ENCODE results near the gene AMN1.
"Not testable (repeated sequence)": the region's sequence is repeated elsewhere in the genome, so short reads cannot be mapped to it uniquely, and the experiment has no call there.

AMN1 gene

GRCh38 chr12:31732926-31733548 lies 4.2 kb upstream of the AMN1 start:
- no peak overlapping the region for H3K9ac ChIP-seq (ENCODE audit: low read depth, low read length)
- H3K4me3 ChIP-seq (ENCODE audit: low read length) = peak overlapping the region; percentile 18; the same call in 1 of the 2 replicates
- no peaks in the 10 kb centered on the region for H3K9me3 ChIP-seq (ENCODE audit: insufficient read depth, low read depth, low read length)
- no peaks in the 10 kb centered on the region for H3K36me3 ChIP-seq (ENCODE audit: insufficient read depth, low read depth, low read length)
- peaks cover 21% of the 10 kb centered on the region for H3K27me3 ChIP-seq (ENCODE audit: insufficient read depth, low read length)
- peaks cover 24% of the 10 kb centered on the region for H3K4me1 ChIP-seq (ENCODE audit: insufficient read depth, low read length)
- H3K27ac ChIP-seq (ENCODE audit: low read length) = no peak overlapping the region

- not testable (repeated sequence) for H3K9ac ChIP-seq (ENCODE audit: low read depth, low read length); H3K9me3 ChIP-seq (ENCODE audit: insufficient read depth, low read depth, low read length); H3K4me3 ChIP-seq (ENCODE audit: low read length); H3K36me3 ChIP-seq (ENCODE audit: insufficient read depth, low read depth, low read length); H3K27ac ChIP-seq (ENCODE audit: low read length)
- Histone ChIP-seq H3K4me1 (ENCODE audit: insufficient read depth, low read length) (peaks cover 24% of the 10 kb centered on the region), H3K27me3 (ENCODE audit: insufficient read depth, low read length) (peaks cover 21% of the 10 kb centered on the region)
These were observed 2.4 kb upstream of the AMN1 start for GRCh38 chr12:31731203-31731602.

GRCh38 chr12:31729705-31730104 lies 884 bp upstream of the AMN1 start:
- Histone ChIP-seq H3K4me3 (ENCODE audit: low read length) (peak overlapping the region; percentile 89), H3K27me3 (ENCODE audit: insufficient read depth, low read length) (peaks cover 21% of the 10 kb centered on the region), H3K27ac (ENCODE audit: low read length) (no peak overlapping the region), H3K9me3 (ENCODE audit: insufficient read depth, low read depth, low read length) (no peaks in the 10 kb centered on the region), H3K4me1 (ENCODE audit: insufficient read depth, low read length) (peaks cover 25% of the 10 kb centered on the region), H3K36me3 (ENCODE audit: insufficient read depth, low read depth, low read length) (no peaks in the 10 kb centered on the region), H3K9ac (ENCODE audit: low read depth, low read length) (peak overlapping the region; percentile 81)

GRCh38 chr12:31728289-31728916 lies 418 bp downstream of the AMN1 start:
- Histone ChIP-seq H3K27ac (ENCODE audit: low read length) (no peak overlapping the region), H3K4me3 (ENCODE audit: low read length) (peak overlapping the region; percentile 83), H3K4me1 (ENCODE audit: insufficient read depth, low read length) (peaks cover 22% of the 10 kb centered on the region), H3K36me3 (ENCODE audit: insufficient read depth, low read depth, low read length) (no peaks in the 10 kb centered on the region), H3K9me3 (ENCODE audit: insufficient read depth, low read depth, low read length) (no peaks in the 10 kb centered on the region), H3K27me3 (ENCODE audit: insufficient read depth, low read length) (peaks cover 21% of the 10 kb centered on the region), H3K9ac (ENCODE audit: low read depth, low read length) (peak overlapping the region; percentile 67; the same call in 1 of the 2 replicates)

GRCh38 chr12:31727192-31727591 lies 1.6 kb downstream of the AMN1 start:
- H3K4me3 ChIP-seq (ENCODE audit: low read length) = no peak overlapping the region
- H3K36me3 ChIP-seq (ENCODE audit: insufficient read depth, low read depth, low read length) = no peaks in the 10 kb centered on the region
- peaks cover 14% of the 10 kb centered on the region for H3K4me1 ChIP-seq (ENCODE audit: insufficient read depth, low read length)
- peaks cover 21% of the 10 kb centered on the region for H3K27me3 ChIP-seq (ENCODE audit: insufficient read depth, low read length)
- no peak overlapping the region for H3K27ac ChIP-seq (ENCODE audit: low read length)
- H3K9me3 ChIP-seq (ENCODE audit: insufficient read depth, low read depth, low read length) = no peaks in the 10 kb centered on the region
- H3K9ac ChIP-seq (ENCODE audit: low read depth, low read length) = no peak overlapping the region

- H3K27ac ChIP-seq (ENCODE audit: low read length) = no peak overlapping the region
- H3K9ac ChIP-seq (ENCODE audit: low read depth, low read length) = no peak overlapping the region
- peaks cover 8% of the 10 kb centered on the region for H3K4me1 ChIP-seq (ENCODE audit: insufficient read depth, low read length)
- no peaks in the 10 kb centered on the region for H3K9me3 ChIP-seq (ENCODE audit: insufficient read depth, low read depth, low read length)
- H3K27me3 ChIP-seq (ENCODE audit: insufficient read depth, low read length) = peaks cover 15% of the 10 kb centered on the region
- H3K36me3 ChIP-seq (ENCODE audit: insufficient read depth, low read depth, low read length) = no peaks in the 10 kb centered on the region
- H3K4me3 ChIP-seq (ENCODE audit: low read length) = no peak overlapping the region
These were observed 2.2 kb downstream of the AMN1 start for GRCh38 chr12:31726575-31726974.

- H3K36me3 ChIP-seq (ENCODE audit: insufficient read depth, low read depth, low read length) = no peaks in the 10 kb centered on the region
- no peaks in the 10 kb centered on the region for H3K9me3 ChIP-seq (ENCODE audit: insufficient read depth, low read depth, low read length)
- H3K27ac ChIP-seq (ENCODE audit: low read length) = no peak overlapping the region
- no peaks in the 10 kb centered on the region; the same call in 1 of the 2 replicates for H3K27me3 ChIP-seq (ENCODE audit: insufficient read depth, low read length)
- no peak overlapping the region for H3K4me3 ChIP-seq (ENCODE audit: low read length)
- H3K4me1 ChIP-seq (ENCODE audit: insufficient read depth, low read length) = peaks cover 4% of the 10 kb centered on the region; the same call in 1 of the 2 replicates
- no peak overlapping the region for H3K9ac ChIP-seq (ENCODE audit: low read depth, low read length)
These were observed 4.3 kb downstream of the AMN1 start for GRCh38 chr12:31724557-31724956.

- Histone ChIP-seq H3K36me3 (ENCODE audit: insufficient read depth, low read depth, low read length) (no peaks in the 10 kb centered on the region), H3K27ac (ENCODE audit: low read length) (no peak overlapping the region), H3K9ac (ENCODE audit: low read depth, low read length) (no peak overlapping the region), H3K9me3 (ENCODE audit: insufficient read depth, low read depth, low read length) (no peaks in the 10 kb centered on the region), H3K27me3 (ENCODE audit: insufficient read depth, low read length) (no peaks in the 10 kb centered on the region), H3K4me1 (ENCODE audit: insufficient read depth, low read length) (peaks cover 2% of the 10 kb centered on the region; the same call in 1 of the 2 replicates), H3K4me3 (ENCODE audit: low read length) (no peak overlapping the region)
These were observed 6.2 kb downstream of the AMN1 start for GRCh38 chr12:31722580-31722979.

GRCh38 chr12:31718542-31719198 lies 10.2 kb downstream of the AMN1 start:
- not testable (repeated sequence) for H3K27me3 ChIP-seq (ENCODE audit: insufficient read depth, low read length); H3K9ac ChIP-seq (ENCODE audit: low read depth, low read length); H3K9me3 ChIP-seq (ENCODE audit: insufficient read depth, low read depth, low read length); H3K4me3 ChIP-seq (ENCODE audit: low read length); H3K27ac ChIP-seq (ENCODE audit: low read length); H3K4me1 ChIP-seq (ENCODE audit: insufficient read depth, low read length); H3K36me3 ChIP-seq (ENCODE audit: insufficient read depth, low read depth, low read length)

GRCh38 chr12:31716998-31717397 lies 11.8 kb downstream of the AMN1 start:
- not testable (repeated sequence) for H3K27ac ChIP-seq (ENCODE audit: low read length); H3K27me3 ChIP-seq (ENCODE audit: insufficient read depth, low read length); H3K36me3 ChIP-seq (ENCODE audit: insufficient read depth, low read depth, low read length); H3K4me1 ChIP-seq (ENCODE audit: insufficient read depth, low read length); H3K4me3 ChIP-seq (ENCODE audit: low read length); H3K9me3 ChIP-seq (ENCODE audit: insufficient read depth, low read depth, low read length); H3K9ac ChIP-seq (ENCODE audit: low read depth, low read length)

GRCh38 chr12:31715283-31715825 lies 13.5 kb downstream of the AMN1 start:
- Histone ChIP-seq H3K36me3 (ENCODE audit: insufficient read depth, low read depth, low read length) (no peaks in the 10 kb centered on the region), H3K9me3 (ENCODE audit: insufficient read depth, low read depth, low read length) (no peaks in the 10 kb centered on the region), H3K4me1 (ENCODE audit: insufficient read depth, low read length) (no peaks in the 10 kb centered on the region; the same call in 1 of the 2 replicates), H3K27me3 (ENCODE audit: insufficient read depth, low read length) (no peaks in the 10 kb centered on the region), H3K4me3 (ENCODE audit: low read length) (no peak overlapping the region), H3K9ac (ENCODE audit: low read depth, low read length) (no peak overlapping the region), H3K27ac (ENCODE audit: low read length) (no peak overlapping the region)

Data from iPS-20b (cell line).